Measurements from ENCODE around the gene RTL10. TPM values are rescaled to one million over a fixed set of nuclear protein-coding genes. Genes with fewer than 3 reads are reported as not detected.
"Not testable (repeated sequence)": the region's sequence is repeated elsewhere in the genome, so short reads cannot be mapped to it uniquely, and the experiment has no call there.

Gene RTL10
- total and polyA plus RNA-seq, 2 donors (not counting 1 experiment from before 2014, with no cell fraction given): 6.4 to 15.2 TPM

- DNase-seq (no peak), ATAC-seq (ENCODE audit: low read depth) (no peak)
- intact Hi-C loops (cut with micrococcal nuclease): no loop called here
- H3K27me3 Mint-ChIP-seq: no peaks in the 10 kb centered on the region
- H3K79me2 ChIP-seq (ENCODE audit: control insufficient read depth, insufficient read depth, low read length): no peaks in the 10 kb centered on the region
- no peak overlapping the region for H3K4me3 Mint-ChIP-seq
- H4K20me1 ChIP-seq (ENCODE audit: control insufficient read depth, insufficient read depth, low read length, poor library complexity, severe bottlenecking): no peaks in the 10 kb centered on the region
- H3K27ac Mint-ChIP-seq: no peak overlapping the region
- no peak overlapping the region for H3K27ac ChIP-seq (ENCODE audit: low read length in 2 of 2)
- H3K4me3 ChIP-seq (ENCODE audit: control extremely low read depth in 1 of 5, extremely low read depth in 1 of 5, insufficient read depth in 1 of 5, low read depth in 2 of 5, low read length in 4 of 5): no peak overlapping the region
- ChIA-PET CTCF (interaction anchor here (1.7 kb wide), 1 partner anchor 25 kb away, joined by 7 read pairs; no protein-coding TSS in a partner anchor), POLR2A (no interaction called here)
- H2AFZ ChIP-seq (ENCODE audit: insufficient read depth, low read depth, low read length, poor library complexity, severe bottlenecking): no peak overlapping the region
- 91% methylated on average over 26 of the region's 26 CpGs for WGBS (ENCODE audit: insufficient coverage)
- no peaks in the 10 kb centered on the region for H3K9me3 ChIP-seq (ENCODE audit: control extremely low read depth in 1 of 3, control insufficient read depth in 2 of 3, insufficient read depth in 1 of 3, low read length in 2 of 3)
- no peak overlapping the region for H3K4me2 ChIP-seq (replicated peaks; ENCODE audit: low read depth, low read length, poor library complexity, severe bottlenecking)
- TF ChIP-seq EZH2 (IDR thresholded peaks at IDR 0.05; ENCODE audit: borderline replicate concordance, insufficient read depth, low read depth, low read length, poor library complexity, severe bottlenecking): no peak
- H3K9ac ChIP-seq (ENCODE audit: low read length): no peak overlapping the region
- H3K9me3 Mint-ChIP-seq (ENCODE audit: insufficient read depth): no peaks in the 10 kb centered on the region
- no peaks in the 10 kb centered on the region for H3K27me3 ChIP-seq (replicated peaks in 1 of 4; ENCODE audit: control extremely low read depth in 1 of 4, control insufficient read depth in 3 of 4, insufficient read depth in 4 of 4, low read length in 3 of 4)
- peaks cover 14 to 19% of the 10 kb centered on the region in 2 donors for H3K4me1 ChIP-seq (ENCODE audit: control insufficient read depth in 2 of 2, insufficient read depth in 2 of 2, low read length in 2 of 2)
- peaks cover 16% of the 10 kb centered on the region for H3K4me1 Mint-ChIP-seq
- H3K36me3 ChIP-seq (replicated peaks in 1 of 2; ENCODE audit: control extremely low read depth in 1 of 2, control insufficient read depth in 1 of 2, extremely low read depth in 1 of 2, insufficient read depth in 2 of 2, low read length in 1 of 2): no peaks in the 10 kb centered on the region
Observed at GRCh38 chr22:19884954-19885751, 30.5 kb upstream of the RTL10 start.

GRCh38 chr22:19884161-19884953 is 29.7 kb upstream of the RTL10 start:
- DNase-seq (no peak), ATAC-seq (ENCODE audit: low read depth) (no peak)
- no peak for TF ChIP-seq EZH2 (IDR thresholded peaks at IDR 0.05; ENCODE audit: borderline replicate concordance, insufficient read depth, low read depth, low read length, poor library complexity, severe bottlenecking)
- TF ChIP-seq, protein P1, sequence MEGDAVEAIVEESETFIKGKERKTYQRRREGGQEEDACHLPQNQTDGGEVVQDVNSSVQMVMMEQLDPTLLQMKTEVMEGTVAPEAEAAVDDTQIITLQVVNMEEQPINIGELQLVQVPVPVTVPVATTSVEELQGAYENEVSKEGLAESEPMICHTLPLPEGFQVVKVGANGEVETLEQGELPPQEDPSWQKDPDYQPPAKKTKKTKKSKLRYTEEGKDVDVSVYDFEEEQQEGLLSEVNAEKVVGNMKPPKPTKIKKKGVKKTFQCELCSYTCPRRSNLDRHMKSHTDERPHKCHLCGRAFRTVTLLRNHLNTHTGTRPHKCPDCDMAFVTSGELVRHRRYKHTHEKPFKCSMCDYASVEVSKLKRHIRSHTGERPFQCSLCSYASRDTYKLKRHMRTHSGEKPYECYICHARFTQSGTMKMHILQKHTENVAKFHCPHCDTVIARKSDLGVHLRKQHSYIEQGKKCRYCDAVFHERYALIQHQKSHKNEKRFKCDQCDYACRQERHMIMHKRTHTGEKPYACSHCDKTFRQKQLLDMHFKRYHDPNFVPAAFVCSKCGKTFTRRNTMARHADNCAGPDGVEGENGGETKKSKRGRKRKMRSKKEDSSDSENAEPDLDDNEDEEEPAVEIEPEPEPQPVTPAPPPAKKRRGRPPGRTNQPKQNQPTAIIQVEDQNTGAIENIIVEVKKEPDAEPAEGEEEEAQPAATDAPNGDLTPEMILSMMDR (IDR thresholded peaks at IDR 0.05): no peak
- Mint-ChIP-seq H3K4me3 (no peak overlapping the region), H3K27ac (no peak overlapping the region), H3K27me3 (no peaks in the 10 kb centered on the region), H3K9me3 (ENCODE audit: insufficient read depth) (no peaks in the 10 kb centered on the region), H3K4me1 (peaks cover 16% of the 10 kb centered on the region)
- Histone ChIP-seq H4K20me1 (ENCODE audit: control insufficient read depth, insufficient read depth, low read length, poor library complexity, severe bottlenecking) (no peaks in the 10 kb centered on the region), H3K79me2 (ENCODE audit: control insufficient read depth, insufficient read depth, low read length) (no peaks in the 10 kb centered on the region), H3K27me3 (replicated peaks in 1 of 4; ENCODE audit: control extremely low read depth in 1 of 4, control insufficient read depth in 3 of 4, insufficient read depth in 4 of 4, low read length in 3 of 4) (no peaks in the 10 kb centered on the region), H3K4me1 (ENCODE audit: control insufficient read depth in 2 of 2, insufficient read depth in 2 of 2, low read length in 2 of 2) (peaks cover 14 to 19% of the 10 kb centered on the region in 2 donors), H3K4me2 (replicated peaks; ENCODE audit: low read depth, low read length, poor library complexity, severe bottlenecking) (no peak overlapping the region), H3K36me3 (replicated peaks in 1 of 2; ENCODE audit: control extremely low read depth in 1 of 2, control insufficient read depth in 1 of 2, extremely low read depth in 1 of 2, insufficient read depth in 2 of 2, low read length in 1 of 2) (no peaks in the 10 kb centered on the region), H3K9me3 (ENCODE audit: control extremely low read depth in 1 of 3, control insufficient read depth in 2 of 3, insufficient read depth in 1 of 3, low read length in 2 of 3) (no peaks in the 10 kb centered on the region), H3K4me3 (ENCODE audit: control extremely low read depth in 1 of 5, extremely low read depth in 1 of 5, insufficient read depth in 1 of 5, low read depth in 2 of 5, low read length in 4 of 5) (no peak overlapping the region), H2AFZ (ENCODE audit: insufficient read depth, low read depth, low read length, poor library complexity, severe bottlenecking) (no peak overlapping the region), H3K9ac (ENCODE audit: low read length) (no peak overlapping the region), H3K27ac (ENCODE audit: low read length in 2 of 2) (no peak overlapping the region)
- ChIA-PET POLR2A (no interaction called here), CTCF (interaction anchor here (0.6 to 1.7 kb wide), 2 partner anchors 26 to 243 kb away, joined by 3 to 7 read pairs; no protein-coding TSS in a partner anchor)
- intact Hi-C loops (cut with micrococcal nuclease): no loop called here
- WGBS (ENCODE audit: insufficient coverage): 95% methylated on average over 15 of the region's 15 CpGs

- H3K4me1 Mint-ChIP-seq: peaks cover 16% of the 10 kb centered on the region
- H3K4me2 ChIP-seq (replicated peaks; ENCODE audit: low read depth, low read length, poor library complexity, severe bottlenecking); CTCF ChIA-PET; H4K20me1 ChIP-seq (ENCODE audit: control insufficient read depth, insufficient read depth, low read length, poor library complexity, severe bottlenecking); H3K9me3 ChIP-seq (ENCODE audit: control extremely low read depth in 1 of 3, control insufficient read depth in 2 of 3, insufficient read depth in 1 of 3, low read length in 2 of 3); H3K27ac Mint-ChIP-seq; H3K79me2 ChIP-seq (ENCODE audit: control insufficient read depth, insufficient read depth, low read length); H3K27me3 Mint-ChIP-seq; H3K27me3 ChIP-seq (replicated peaks in 1 of 4; ENCODE audit: control extremely low read depth in 1 of 4, control insufficient read depth in 3 of 4, insufficient read depth in 4 of 4, low read length in 3 of 4); intact Hi-C loops (cut with micrococcal nuclease); H3K27ac ChIP-seq (ENCODE audit: low read length in 2 of 2); H3K4me3 Mint-ChIP-seq; H3K9ac ChIP-seq (ENCODE audit: low read length); H3K4me3 ChIP-seq (ENCODE audit: control extremely low read depth in 1 of 5, extremely low read depth in 1 of 5, insufficient read depth in 1 of 5, low read depth in 2 of 5, low read length in 4 of 5); H3K36me3 ChIP-seq (replicated peaks in 1 of 2; ENCODE audit: control extremely low read depth in 1 of 2, control insufficient read depth in 1 of 2, extremely low read depth in 1 of 2, insufficient read depth in 2 of 2, low read length in 1 of 2); H2AFZ ChIP-seq (ENCODE audit: insufficient read depth, low read depth, low read length, poor library complexity, severe bottlenecking); POLR2A ChIA-PET; DNase-seq; ATAC-seq (ENCODE audit: low read depth); H3K9me3 Mint-ChIP-seq (ENCODE audit: insufficient read depth): not testable (repeated sequence)
- H3K4me1 ChIP-seq (ENCODE audit: control insufficient read depth in 2 of 2, insufficient read depth in 2 of 2, low read length in 2 of 2): peaks cover 14 to 19% of the 10 kb centered on the region in 2 donors
- 95% methylated on average over 7 of the region's 8 CpGs for WGBS (ENCODE audit: insufficient coverage)
Observed at GRCh38 chr22:19883446-19883845, 28.8 kb upstream of the RTL10 start.

Data from B cell (primary cell).